GM12864 (cell line): ENCODE measurements around the gene TBX2.

ENCODE experiments used
- DNase-seq: peaks from one replicate; pipeline ENCODE4 v3.0.0-alpha.2; 2011; ENCODE audit warnings: low read depth
- H3K4me3 ChIP-seq: 2 replicates; pipeline ENCODE4 v1.5.1; 2011; ENCODE audit warnings: mild to moderate bottlenecking, low read depth, low read length, control low read depth
- CTCF ChIP-seq: IDR thresholded peaks from 2 replicates; pipeline ENCODE4 v1.5.1; 2011; ENCODE audit warnings: low read depth, mild to moderate bottlenecking, moderate library complexity, low read length, control low read depth, inconsistent platforms; ENCODE audit errors: missing control alignments

TBX2 gene

GRCh38 chr17:61366076-61366714, 33.4 kb upstream of the TBX2 start:
- no peak for TF ChIP-seq CTCF
- H3K4me3 ChIP-seq = no peak overlapping the region
- DNase-seq = no peak

GRCh38 chr17:61366715-61367413, 32.8 kb upstream of the TBX2 start:
- TF ChIP-seq CTCF = no peak
- no peak for DNase-seq

GRCh38 chr17:61368049-61368831, 31.4 kb upstream of the TBX2 start:
- TF ChIP-seq CTCF = no peak
- no peak overlapping the region for H3K4me3 ChIP-seq
- no peak for DNase-seq

More at GRCh38 chr17:61366715-61367413, 32.8 kb upstream of the TBX2 start:
- no peak overlapping the region for H3K4me3 ChIP-seq

- TF ChIP-seq CTCF = no peak
- no peak overlapping the region for H3K4me3 ChIP-seq
- DNase-seq = no peak
Observed at GRCh38 chr17:61368832-61369450, 30.7 kb upstream of the TBX2 start.

- no peak overlapping the region for H3K4me3 ChIP-seq
- no peak for DNase-seq
- TF ChIP-seq CTCF = no peak
Observed at GRCh38 chr17:61369751-61370150, 29.9 kb upstream of the TBX2 start.

GRCh38 chr17:61371179-61371578, 28.5 kb upstream of the TBX2 start:
- no peak for DNase-seq

More at GRCh38 chr17:61371179-61371578, 28.5 kb upstream of the TBX2 start:
- no peak for TF ChIP-seq CTCF
- no peak overlapping the region for H3K4me3 ChIP-seq
